ENCODE data around the gene ENDOD1.
"Not testable (repeated sequence)": the region's sequence is repeated elsewhere in the genome, so short reads cannot be mapped to it uniquely, and the experiment has no call there.

The ENDOD1 gene

GRCh38 chr11:95089620-95090542 lies at the start of gene ENDOD1:
TSS of gene ENDOD1 (plus strand) at chr11:95089846. CDS start at chr11:95089928, 82 bp downstream.
- H3K27ac ChIP-seq, result peak within 1 kb of the TSS; percentile 99
- TF ChIP-seq, protein P1, sequence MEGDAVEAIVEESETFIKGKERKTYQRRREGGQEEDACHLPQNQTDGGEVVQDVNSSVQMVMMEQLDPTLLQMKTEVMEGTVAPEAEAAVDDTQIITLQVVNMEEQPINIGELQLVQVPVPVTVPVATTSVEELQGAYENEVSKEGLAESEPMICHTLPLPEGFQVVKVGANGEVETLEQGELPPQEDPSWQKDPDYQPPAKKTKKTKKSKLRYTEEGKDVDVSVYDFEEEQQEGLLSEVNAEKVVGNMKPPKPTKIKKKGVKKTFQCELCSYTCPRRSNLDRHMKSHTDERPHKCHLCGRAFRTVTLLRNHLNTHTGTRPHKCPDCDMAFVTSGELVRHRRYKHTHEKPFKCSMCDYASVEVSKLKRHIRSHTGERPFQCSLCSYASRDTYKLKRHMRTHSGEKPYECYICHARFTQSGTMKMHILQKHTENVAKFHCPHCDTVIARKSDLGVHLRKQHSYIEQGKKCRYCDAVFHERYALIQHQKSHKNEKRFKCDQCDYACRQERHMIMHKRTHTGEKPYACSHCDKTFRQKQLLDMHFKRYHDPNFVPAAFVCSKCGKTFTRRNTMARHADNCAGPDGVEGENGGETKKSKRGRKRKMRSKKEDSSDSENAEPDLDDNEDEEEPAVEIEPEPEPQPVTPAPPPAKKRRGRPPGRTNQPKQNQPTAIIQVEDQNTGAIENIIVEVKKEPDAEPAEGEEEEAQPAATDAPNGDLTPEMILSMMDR (conservative IDR thresholded peaks at IDR 0.05), result peak; percentile 22
- peak; percentile 48 for TF ChIP-seq ZFX (IDR thresholded peaks at IDR 0.05)

DNA sequence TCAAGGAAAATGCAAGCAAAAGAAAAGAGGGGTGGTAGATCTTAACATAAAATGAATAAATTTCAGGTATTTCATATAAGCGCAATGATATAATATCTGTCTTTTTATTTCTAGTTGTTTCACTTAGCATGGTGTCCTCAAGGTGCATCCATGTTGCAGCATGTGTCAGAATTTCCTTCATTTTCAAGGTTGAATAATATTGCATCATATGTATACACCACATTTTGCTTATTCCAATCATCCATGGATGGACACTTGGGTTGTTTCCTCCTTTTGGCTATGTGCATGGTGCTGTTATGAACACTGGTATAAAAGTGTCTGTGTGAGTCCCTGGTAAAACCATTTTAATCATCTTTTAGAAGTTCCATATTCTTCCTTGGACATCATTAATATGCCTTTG lies 47.4 kb upstream of the ENDOD1 start:
- TF ChIP-seq ZFX (IDR thresholded peaks at IDR 0.05), result no peak
- TF ChIP-seq, protein P1 (conservative IDR thresholded peaks at IDR 0.05), result no peak
- H3K27ac ChIP-seq, result no peak overlapping the region

GRCh38 chr11:95042906-95043305 lies 46.7 kb upstream of the ENDOD1 start:
- TF ChIP-seq, protein P1 (conservative IDR thresholded peaks at IDR 0.05), result no peak
- TF ChIP-seq ZFX (IDR thresholded peaks at IDR 0.05), result no peak
- no peak overlapping the region for H3K27ac ChIP-seq

GRCh38 chr11:95044010-95044409 lies 45.6 kb upstream of the ENDOD1 start:
- no peak overlapping the region for H3K27ac ChIP-seq
- no peak for TF ChIP-seq ZFX (IDR thresholded peaks at IDR 0.05)
- TF ChIP-seq, protein P1 (conservative IDR thresholded peaks at IDR 0.05), result no peak

DNA sequence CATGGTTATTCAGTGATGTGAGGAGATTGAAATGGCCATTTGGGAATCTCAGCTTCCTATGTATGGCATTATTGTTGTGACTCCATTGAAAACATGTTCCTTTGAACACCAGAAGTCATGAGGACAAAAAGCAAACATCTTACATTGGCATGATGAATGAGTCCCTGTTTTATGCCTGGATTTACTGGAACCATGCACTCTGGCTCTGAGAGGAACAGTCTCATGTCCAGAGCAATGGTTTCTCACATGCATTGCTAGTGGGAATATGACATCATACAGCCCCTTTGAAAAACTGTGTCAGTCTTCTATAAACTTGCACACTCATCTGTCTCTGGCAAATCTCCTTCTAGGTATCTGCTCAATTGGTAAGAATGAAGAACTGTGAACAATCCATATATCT lies 43.8 kb upstream of the ENDOD1 start:
- H3K27ac ChIP-seq, result no peak overlapping the region
- TF ChIP-seq ZFX (IDR thresholded peaks at IDR 0.05), result no peak
- TF ChIP-seq, protein P1 (conservative IDR thresholded peaks at IDR 0.05), result no peak

GRCh38 chr11:95049122-95049521 lies 40.5 kb upstream of the ENDOD1 start, which contains the start of gene KDM4F:
TSS of gene KDM4F (plus strand) at chr11:95049422.
- H3K27ac ChIP-seq, result not testable (repeated sequence)

GRCh38 chr11:95050595-95051202 lies 38.9 kb upstream of the ENDOD1 start:
- no peak for TF ChIP-seq ZFX (IDR thresholded peaks at IDR 0.05)
- TF ChIP-seq, protein P1 (conservative IDR thresholded peaks at IDR 0.05), result no peak
- H3K27ac ChIP-seq, result no peak overlapping the region
